DMS153 (cell line): Measurements from ENCODE around the gene EDEM2.
"Not testable (repeated sequence)": the region's sequence is repeated elsewhere in the genome, so short reads cannot be mapped to it uniquely, and the experiment has no call there.

Experiments used
- DNase-seq: peaks from one replicate; lab custom pipeline; 2025; lab: John Stamatoyannopoulos, UW

Gene EDEM2, protein sequence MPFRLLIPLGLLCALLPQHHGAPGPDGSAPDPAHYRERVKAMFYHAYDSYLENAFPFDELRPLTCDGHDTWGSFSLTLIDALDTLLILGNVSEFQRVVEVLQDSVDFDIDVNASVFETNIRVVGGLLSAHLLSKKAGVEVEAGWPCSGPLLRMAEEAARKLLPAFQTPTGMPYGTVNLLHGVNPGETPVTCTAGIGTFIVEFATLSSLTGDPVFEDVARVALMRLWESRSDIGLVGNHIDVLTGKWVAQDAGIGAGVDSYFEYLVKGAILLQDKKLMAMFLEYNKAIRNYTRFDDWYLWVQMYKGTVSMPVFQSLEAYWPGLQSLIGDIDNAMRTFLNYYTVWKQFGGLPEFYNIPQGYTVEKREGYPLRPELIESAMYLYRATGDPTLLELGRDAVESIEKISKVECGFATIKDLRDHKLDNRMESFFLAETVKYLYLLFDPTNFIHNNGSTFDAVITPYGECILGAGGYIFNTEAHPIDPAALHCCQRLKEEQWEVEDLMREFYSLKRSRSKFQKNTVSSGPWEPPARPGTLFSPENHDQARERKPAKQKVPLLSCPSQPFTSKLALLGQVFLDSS

DNA sequence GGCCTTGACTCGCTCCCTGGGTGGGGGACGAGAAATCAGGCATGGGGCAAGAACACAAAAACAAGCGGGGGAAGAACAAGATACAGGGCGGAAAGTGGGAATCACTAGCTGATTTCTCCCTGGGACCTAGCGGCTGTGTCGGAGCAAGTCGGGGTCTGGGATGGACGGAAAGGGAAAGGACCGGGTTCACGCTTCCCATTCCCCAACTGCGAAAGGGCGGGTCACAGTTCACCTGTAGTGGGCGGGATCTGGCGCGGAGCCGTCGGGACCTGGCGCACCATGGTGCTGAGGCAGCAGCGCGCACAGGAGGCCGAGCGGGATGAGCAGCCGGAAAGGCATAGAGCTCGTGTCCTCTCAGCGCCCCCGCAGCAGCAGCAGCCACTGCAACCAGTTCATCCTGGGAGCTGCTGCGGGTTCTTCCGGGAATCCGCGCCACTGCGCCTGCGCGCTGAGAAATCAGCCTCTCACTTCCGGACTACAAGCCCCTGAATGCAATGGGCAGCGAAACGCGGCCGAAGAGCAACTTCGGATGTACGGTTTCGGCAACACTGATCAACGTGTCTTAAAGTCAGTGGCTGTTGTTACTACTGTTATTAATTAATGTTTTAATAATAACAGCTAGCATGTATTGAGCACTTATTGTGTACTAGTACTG is at the start of gene EDEM2:
Gene EDEM2 (minus strand): TSS at position 417 of the 655 bp plus-strand sequence. CDS start 78 bp downstream, at position 339.
- peak; percentile 89 for DNase-seq

DNA sequence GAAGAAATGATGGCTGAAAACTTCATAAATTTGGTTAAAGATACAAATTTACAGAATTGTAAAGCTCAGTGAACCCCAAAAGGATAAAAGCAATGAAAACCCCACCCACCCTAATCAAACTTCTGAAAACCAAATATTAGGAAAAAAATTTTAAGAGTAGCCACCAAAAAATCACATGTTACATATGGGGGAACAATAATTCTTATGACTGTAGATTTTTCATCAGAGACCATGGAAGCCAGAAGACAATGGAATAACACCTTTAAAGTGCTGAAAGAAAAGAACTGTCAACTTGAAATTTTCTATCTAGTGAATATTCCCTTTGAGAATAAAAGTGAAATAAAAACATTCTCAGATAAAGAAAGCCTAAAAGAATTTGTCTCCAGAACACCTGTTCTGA is 49.2 kb upstream of the EDEM2 start:
- DNase-seq: no peak

DNA sequence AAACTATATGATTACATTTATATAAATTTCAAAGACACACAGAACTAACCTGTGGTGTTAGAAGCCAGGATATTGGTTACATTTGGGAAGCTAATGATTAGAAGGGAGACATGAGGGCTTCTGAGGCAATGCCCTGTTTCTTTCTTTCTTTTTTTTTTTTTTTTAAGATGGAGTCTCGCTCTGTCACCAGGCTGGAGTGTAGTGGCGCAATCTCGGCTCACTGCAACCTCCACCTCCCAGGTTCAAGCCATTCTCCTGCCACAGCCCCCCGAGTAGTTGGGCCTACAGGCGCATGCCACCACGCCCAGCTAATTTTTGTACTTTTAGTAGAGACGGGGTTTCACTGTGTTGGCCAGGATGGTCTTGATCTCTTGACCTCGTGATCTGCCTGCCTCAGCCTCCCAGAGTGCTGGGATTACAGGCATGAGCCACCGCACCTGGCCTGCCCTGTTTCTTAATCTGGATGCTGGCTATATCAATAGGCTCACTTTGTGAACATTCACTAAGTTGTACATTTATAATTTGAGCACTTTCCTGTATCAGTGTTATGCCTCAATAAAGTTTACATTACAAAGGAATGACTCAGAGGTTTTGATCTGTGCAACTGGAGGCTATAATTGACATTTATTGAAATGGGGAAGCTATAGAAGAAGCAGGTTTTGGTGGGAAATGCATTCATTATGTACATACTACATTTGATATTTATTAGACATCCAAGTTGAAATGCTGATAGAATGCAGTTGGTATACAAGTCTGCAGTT is 46.1 kb upstream of the EDEM2 start:
- not testable (repeated sequence) for DNase-seq

DNA sequence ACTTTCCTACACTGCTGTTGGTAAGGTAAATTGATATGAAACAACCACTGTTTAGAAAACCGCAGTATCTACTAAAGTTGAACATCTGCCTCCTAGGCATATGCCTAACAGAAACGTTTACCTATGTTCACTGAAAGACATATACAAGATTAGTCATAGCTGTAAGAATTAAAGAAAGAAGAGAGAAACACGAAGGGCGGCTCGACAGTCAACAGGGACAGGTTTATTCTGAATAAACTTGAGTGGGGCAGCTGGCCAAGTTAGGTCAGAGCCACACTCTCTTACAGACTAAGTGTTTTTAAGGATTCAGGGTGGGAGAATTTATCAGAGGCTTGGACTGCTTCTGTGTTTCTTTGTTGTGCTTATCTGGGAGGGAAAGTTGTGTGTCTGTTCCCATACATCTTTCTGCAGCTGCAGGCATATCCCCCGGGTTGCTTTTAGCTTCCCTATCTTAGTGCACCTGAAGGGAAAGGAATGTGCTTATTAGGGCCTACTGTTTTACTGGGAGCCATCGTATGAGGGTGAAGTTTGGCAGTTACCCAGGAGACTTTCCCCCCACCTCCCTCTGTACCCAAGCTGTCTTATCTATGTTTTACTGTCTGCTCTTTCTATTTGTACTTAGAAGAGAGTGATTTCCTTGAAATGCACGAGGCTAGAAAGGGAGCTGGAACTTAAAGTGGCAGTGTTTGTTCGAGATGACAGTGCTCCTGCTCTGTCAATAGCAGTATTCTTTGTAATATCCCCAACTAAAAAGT is 45.2 kb upstream of the EDEM2 start:
- no peak for DNase-seq

DNA sequence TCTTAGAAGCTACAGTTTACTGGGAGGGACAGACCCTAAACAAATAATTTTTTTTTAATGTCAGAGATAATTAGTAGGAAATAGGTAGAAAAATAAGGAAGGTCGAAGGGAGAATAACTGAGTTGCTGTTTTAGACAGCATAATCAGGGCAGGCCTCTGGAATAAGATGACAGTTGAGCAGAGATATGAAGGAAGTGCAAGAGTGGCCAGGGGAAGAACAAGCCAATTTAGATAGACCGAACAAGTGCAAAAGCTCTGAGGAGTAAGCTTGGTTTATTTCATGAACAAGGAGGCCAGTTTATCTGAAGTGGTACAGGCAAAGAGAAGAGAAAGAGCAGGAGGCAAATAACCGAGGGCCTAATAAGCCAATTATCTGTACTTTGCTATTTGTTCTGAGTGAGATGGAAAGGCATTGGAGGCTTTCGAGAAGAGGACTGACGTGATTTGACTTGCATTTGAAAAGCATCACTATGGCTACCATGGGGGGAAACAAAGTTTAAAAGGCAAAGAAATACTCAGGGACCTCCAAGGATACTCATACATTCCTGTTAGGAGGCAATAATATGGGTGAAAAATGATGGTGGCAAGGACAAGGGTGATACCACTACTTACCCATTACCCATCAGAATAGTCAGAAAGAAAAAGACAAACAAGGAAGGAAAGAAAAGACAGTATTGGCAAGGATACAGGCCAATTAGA is 44.4 kb upstream of the EDEM2 start:
- DNase-seq: no peak

DNA sequence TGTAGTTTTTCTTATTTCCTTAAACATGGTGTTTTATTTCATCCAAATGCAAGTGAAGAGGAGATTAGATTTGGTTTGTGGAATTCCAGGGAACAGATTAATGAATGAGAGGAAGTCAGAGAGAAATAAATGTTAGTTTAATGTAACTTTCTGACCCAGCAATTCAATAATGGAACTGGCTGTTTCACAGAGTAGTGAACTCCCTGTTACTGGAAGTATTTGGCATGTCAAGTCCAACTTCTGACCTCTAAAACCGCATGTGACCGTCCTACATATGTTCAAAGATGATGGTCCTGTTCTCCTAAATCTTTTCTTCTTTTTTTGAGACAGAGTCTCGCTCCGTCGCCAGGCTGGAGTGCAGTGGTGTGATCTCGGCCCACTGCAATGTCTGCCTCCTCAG is 43.4 kb upstream of the EDEM2 start:
- DNase-seq: no peak

DNA sequence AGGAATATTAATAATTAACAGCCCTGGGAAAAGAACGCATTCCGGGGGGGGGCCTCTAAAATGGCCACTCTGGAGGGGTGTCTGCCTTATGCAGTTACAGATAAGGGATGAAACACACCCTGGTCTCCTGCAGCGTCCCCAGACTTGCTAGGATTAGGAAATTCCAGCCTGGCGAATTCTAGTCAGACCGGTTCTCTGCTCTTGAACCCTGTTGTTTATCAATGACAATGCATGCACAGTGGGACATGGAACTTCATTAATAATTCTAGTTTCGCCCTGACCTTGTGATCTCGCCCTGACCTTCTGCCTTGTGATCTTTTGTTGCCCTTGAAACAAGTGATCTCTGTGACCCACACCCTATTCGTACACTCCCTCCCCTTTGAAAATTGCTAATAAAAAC is 42.1 kb upstream of the EDEM2 start:
- not testable (repeated sequence) for DNase-seq

DNA sequence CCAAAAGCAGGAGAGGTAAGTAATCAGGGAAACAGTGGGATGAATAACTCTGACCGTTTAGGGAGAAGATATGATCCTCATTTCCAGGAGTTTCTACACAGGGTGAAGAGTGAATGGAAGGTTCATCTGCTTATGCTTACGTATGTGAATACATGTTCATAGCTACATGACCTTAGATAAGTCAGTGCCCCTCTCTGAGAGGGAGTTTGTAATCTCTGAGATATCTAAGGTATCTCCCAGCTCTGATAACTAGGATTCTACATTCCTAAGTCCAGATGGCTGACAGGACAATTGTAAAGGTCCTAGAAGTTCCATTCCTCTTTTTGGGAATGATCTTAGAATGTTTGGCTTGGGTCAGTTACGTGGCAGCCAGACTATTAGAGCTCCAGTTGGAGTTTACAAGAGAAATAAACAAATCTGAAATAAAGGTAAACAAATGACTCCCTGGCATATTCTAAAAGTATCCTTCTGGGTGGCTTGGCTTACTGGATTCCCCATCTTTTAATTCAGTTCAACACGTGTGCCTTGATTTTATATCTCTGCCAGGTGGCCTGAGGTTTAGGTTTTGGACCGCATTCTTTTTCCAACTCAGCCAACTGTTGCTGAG is 40.6 kb upstream of the EDEM2 start:
- no peak for DNase-seq

DNA sequence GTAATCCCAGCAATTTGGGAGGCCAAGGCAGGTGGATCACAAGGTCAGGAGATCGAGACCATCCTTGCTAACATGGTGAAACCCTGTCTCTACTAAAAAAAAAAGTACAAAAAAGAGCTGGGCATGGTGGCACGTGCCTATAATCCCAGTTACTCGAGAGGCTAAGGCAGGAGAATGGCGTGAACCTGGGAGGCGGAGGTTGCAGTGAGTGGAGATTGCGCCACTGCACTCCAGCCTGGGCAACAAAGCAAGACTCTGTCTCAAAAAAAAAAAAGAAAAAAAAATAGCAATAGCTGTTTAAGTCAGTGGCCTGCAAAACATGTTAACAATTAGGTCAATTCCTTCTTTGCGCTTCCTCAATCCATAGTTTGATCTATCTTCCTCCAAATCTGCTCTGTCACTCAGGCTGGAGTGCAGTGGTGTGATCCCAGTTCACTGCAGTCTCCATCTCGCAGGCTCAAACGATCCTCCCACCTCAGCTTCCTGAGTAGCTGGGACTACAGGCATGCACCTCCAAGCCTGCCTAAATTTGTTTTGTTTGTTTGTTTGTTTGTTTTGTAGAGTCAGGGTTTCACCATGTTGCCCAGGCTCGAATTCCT is 39.7 kb upstream of the EDEM2 start:
- not testable (repeated sequence) for DNase-seq

DNA sequence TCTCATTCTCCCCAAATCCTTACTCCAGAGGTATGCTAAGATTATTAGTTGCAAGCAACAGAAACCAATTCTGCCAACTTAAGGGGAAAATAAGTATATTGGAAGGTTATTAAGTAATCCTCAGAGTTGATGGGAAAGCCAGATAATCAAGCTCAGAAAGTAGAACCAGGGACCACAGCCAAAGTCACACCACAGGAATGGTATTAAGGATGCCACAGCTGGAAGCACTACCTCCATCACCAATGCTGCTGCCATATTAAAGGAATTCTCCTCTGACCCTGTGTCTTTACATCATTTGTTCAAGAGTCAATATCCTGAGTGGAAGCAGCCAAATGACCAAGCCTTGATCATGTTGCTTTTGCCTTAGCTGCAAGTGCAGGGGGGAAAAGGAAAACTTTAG is 34.6 kb upstream of the EDEM2 start:
- DNase-seq: no peak

DNA sequence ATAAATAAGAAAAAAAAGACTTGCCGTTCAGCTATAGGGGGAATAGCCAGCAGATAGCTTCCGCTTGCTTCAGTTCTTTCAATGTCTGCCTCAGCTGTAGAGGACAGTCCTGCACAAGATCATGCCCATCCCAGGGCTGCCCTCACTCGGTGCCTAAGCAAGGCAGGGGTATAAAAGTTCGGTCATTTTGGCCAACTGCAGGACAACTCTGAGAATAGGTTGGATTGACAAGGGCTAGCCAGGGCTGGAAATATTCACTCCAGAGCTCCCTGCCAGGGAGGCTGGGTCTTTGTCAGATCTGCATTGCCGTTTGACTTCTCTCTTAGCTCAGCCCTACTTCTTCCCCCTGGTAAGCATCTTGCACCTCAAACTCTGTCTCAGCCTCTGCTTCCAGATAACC is 33.1 kb upstream of the EDEM2 start:
- no peak for DNase-seq

DNA sequence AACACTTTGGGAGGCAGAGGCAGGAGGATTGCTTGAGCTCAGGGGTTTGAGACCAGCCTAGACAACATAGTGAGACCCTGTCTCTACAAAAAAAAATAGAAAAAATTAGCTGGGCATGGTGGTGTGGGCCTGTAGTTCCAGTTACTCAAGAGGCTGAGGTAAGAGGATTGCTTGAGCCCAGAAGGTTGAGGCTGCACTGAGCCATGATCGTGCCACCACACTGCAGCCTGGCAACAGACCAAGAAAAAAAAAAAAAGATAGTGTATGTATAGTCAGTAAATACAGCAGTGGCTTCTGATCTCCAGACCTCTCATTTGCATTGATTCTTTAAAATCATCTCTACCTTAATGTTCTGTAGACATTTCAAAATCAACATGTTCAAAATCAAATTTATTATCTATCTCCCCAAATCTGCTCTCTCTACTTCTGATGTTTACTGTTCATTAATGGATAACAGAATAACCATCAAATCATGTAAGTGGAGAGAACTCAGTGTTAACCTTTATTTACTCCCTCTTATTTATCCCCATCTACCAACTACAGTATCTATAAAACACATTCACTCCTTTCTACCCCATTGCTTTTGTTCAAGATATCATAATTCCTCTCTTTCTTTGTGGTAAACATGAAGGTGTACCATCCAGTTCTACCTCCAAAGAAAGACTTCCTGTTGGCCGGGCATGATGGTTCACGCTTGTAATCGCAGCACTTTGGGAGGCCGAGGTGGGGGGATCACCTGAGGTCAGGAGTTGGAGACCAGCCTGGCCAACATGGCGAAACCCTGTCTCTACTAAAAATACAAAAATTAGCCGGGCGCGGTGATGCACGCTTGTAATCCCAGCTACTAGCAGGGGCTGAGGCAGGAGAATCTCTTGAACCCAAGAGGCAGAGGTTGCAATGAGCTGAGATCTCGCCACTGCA is 32.4 kb upstream of the EDEM2 start:
- no peak for DNase-seq

DNA sequence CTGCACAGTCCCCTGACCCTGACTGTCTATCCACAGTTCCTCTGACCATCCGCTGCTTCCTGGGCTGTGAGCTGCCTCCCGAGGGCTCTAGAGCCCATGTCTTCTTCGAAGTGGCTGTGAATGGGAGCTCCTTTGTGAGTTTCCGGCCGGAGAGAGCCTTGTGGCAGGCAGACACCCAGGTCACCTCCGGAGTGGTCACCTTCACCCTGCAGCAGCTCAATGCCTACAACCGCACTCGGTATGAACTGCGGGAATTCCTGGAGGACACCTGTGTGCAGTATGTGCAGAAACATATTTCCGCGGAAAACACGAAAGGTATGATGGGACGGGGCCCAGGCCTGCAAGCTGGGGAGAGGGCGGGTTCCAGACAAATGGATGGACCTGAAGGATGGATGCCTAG is 29.0 kb upstream of the EDEM2 start:
- no peak for DNase-seq

DNA sequence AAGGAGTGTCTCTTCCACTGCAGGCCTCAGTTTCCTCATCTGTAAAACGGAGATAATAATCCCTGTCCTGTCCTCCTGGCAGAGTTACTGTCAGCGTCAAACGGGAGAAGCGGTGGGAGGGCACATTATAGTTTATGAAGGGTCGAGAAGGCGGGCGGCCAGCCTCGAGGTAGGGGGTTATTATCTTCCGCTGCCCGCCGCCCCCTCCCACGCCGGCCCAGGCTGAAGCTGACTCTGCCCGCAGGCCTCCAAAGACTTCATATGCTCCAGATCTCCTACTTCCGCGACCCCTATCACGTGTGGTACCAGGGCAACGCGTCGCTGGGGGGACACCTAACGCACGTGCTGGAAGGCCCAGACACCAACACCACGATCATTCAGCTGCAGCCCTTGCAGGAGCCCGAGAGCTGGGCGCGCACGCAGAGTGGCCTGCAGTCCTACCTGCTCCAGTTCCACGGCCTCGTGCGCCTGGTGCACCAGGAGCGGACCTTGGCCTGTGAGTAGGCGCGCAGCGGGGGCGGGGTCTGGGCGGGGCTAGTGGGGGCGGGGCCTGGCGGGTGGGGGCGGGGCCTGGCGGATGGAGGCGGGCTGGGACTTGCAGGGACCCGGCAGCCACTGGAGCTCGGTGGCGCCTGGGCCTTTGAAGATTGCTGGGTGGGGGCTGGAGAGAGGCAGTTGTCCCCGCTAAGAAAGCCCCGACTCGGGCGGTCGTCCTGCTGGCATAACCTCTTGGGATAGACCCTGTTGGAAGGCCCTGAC is 27.5 kb upstream of the EDEM2 start:
- no peak for DNase-seq

DNA sequence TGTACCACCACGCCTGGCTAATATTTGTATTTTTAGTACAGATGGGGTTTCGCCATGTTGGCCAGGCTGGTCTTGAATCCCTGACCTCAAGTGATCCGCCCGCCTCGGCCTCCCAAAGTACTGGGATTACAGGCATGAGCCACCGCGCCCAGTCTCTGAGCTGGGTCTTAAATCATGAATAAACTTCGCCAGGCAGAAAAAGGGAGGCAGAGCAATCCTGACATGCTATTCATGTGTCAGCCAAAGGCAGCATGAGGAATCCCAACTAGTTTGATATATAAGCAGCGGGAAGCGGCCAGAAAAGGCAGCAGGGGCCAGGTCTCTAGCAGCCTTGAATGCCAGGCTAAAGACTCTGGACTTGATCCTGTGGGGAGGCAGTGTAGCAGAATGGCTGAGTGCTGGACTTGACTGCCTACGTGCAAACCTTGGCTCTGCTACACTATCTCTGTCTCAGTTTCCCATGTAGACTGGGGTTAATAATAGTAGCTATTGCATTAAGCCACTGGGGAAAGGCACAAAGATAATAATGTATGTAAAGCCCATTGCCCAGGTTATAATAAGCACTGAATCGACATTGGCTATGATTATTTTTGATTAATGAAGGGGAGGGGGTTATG is 26.5 kb upstream of the EDEM2 start:
- DNase-seq: no peak

DNA sequence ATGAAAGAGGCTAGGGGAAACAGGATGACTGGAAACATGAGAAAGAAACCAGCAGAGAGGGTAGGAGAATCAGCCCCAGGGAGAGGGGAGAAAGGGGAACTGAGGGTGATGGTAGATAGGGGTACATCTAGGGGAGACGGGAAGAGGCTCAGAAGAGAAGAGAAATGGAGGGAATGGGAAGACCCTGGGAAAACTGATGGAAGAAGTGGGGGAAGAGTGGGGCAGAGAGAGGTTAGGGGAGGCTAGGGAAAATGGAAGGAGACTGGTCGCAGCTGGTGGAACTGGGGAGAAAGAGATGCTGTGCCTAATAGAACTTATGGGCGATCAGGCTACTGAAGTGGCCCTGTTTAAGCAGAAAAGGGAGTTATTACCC is 25.3 kb upstream of the EDEM2 start:
- no peak for DNase-seq

DNA sequence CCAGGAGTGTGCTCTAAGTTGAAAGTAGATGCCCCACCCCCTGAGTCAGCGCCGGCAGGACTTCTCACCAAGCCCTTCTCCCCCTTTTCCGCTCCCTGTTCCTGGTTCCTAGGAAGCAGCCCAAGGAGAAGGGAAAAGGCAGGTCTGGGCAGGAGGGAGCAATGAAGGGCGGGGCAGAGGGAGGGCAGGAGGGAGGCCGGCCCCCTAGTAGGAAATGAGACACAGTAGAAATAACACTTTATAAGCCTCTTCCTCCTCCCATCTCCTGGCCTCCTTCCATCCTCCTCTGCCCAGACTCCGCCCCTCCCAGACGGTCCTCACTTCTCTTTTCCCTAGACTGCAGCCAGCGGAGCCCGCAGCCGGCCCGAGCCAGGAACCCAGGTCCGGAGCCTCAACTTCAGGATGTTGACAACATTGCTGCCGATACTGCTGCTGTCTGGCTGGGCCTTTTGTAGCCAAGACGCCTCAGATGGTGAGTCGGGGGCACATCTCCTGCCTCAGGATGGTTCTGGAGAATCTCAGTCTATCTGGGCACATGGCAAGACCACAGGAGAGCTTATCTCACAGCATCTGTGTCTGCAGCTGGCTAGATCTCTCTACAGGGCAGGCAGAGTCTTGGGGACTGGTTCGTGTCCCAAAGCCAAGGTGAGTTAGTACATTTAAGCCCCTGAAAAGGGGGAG is 24.8 kb upstream of the EDEM2 start, which contains the start of gene PROCR:
Gene PROCR (plus strand): TSS at position 320 of the 681 bp plus-strand sequence. CDS start 83 bp downstream, at position 403.
- peak; percentile 28 for DNase-seq
